ENCODE results near the gene TAF1B.

TAF1B gene

GRCh38 chr2:9954136-9954535, 110.9 kb downstream of the TAF1B start:
- FAIRE-seq (no peak), DNase-seq (ENCODE audit: insufficient read length, low spot score) (no peak)
- no peak for TF ChIP-seq POLR2A (IDR thresholded peaks at IDR 0.05; ENCODE audit: low read depth, low read length)

GRCh38 chr2:9958057-9958456, 114.8 kb downstream of the TAF1B start:
- FAIRE-seq = no peak
- TF ChIP-seq POLR2A (IDR thresholded peaks at IDR 0.05; ENCODE audit: low read depth, low read length) = no peak
- no peak for DNase-seq (ENCODE audit: insufficient read length, low spot score)

- DNase-seq (ENCODE audit: insufficient read length, low spot score) (no peak), FAIRE-seq (no peak)
- no peak for TF ChIP-seq POLR2A (IDR thresholded peaks at IDR 0.05; ENCODE audit: low read depth, low read length)
Observed at GRCh38 chr2:9959262-9959661, 116.0 kb downstream of the TAF1B start.

GRCh38 chr2:9961013-9961412, 117.7 kb downstream of the TAF1B start:
- TF ChIP-seq POLR2A (IDR thresholded peaks at IDR 0.05; ENCODE audit: low read depth, low read length) = no peak
- DNase-seq (ENCODE audit: insufficient read length, low spot score) = no peak
- no peak for FAIRE-seq

- DNase-seq (ENCODE audit: insufficient read length, low spot score) (no peak), FAIRE-seq (no peak)
- TF ChIP-seq POLR2A (IDR thresholded peaks at IDR 0.05; ENCODE audit: low read depth, low read length) = no peak
Observed at GRCh38 chr2:9964334-9964980, 121.2 kb downstream of the TAF1B start.

GRCh38 chr2:9965119-9965822, 122.0 kb downstream of the TAF1B start:
- DNase-seq (ENCODE audit: insufficient read length, low spot score) (no peak), FAIRE-seq (no peak)
- no peak for TF ChIP-seq POLR2A (IDR thresholded peaks at IDR 0.05; ENCODE audit: low read depth, low read length)

- DNase-seq (ENCODE audit: insufficient read length, low spot score) (no peak), FAIRE-seq (no peak)
- no peak for TF ChIP-seq POLR2A (IDR thresholded peaks at IDR 0.05; ENCODE audit: low read depth, low read length)
Observed at GRCh38 chr2:9966491-9967022, 123.3 kb downstream of the TAF1B start.

- no peak for FAIRE-seq
Observed at GRCh38 chr2:9967053-9967775, 123.9 kb downstream of the TAF1B start.

GRCh38 chr2:9968553-9969497, 125.6 kb downstream of the TAF1B start:
- no peak for FAIRE-seq
- no peak for DNase-seq (ENCODE audit: insufficient read length, low spot score)
- TF ChIP-seq POLR2A (IDR thresholded peaks at IDR 0.05; ENCODE audit: low read depth, low read length) = no peak

More at GRCh38 chr2:9967053-9967775, 123.9 kb downstream of the TAF1B start:
- no peak for DNase-seq (ENCODE audit: insufficient read length, low spot score)
- TF ChIP-seq POLR2A (IDR thresholded peaks at IDR 0.05; ENCODE audit: low read depth, low read length) = no peak

GRCh38 chr2:9970200-9971044, 127.1 kb downstream of the TAF1B start:
- no peak for DNase-seq (ENCODE audit: insufficient read length, low spot score)
- FAIRE-seq = no peak
- TF ChIP-seq POLR2A (IDR thresholded peaks at IDR 0.05; ENCODE audit: low read depth, low read length) = no peak

GRCh38 chr2:9971105-9971818, 128.0 kb downstream of the TAF1B start:
- DNase-seq (ENCODE audit: insufficient read length, low spot score) (no peak), FAIRE-seq (no peak)
- TF ChIP-seq POLR2A (IDR thresholded peaks at IDR 0.05; ENCODE audit: low read depth, low read length) = no peak

GRCh38 chr2:9971890-9972289, 128.6 kb downstream of the TAF1B start:
- FAIRE-seq (no peak), DNase-seq (ENCODE audit: insufficient read length, low spot score) (no peak)

More at GRCh38 chr2:9971890-9972289, 128.6 kb downstream of the TAF1B start:
- no peak for TF ChIP-seq POLR2A (IDR thresholded peaks at IDR 0.05; ENCODE audit: low read depth, low read length)

All from H54 (cell line).